Spleen (tissue), 11 donors: ENCODE results near the gene TACC2. TPM values are rescaled to one million over a fixed set of nuclear protein-coding genes. Genes with fewer than 3 reads are reported as not detected.

ENCODE experiments used
- DNase-seq: peaks from one replicate; pipeline ENCODE4 v3.0.0-alpha.2; 2020
- H3K27ac ChIP-seq, 8 donors: fragments of 200-600 bp; sonication (generic) in 7 of 8; 1 replicate in 4 of 8; 2 replicates in 4 of 8; pipeline versions ENCODE4 v1.5.0 to v1.8.0; 2016 to 2021; ENCODE audit warnings: inconsistent platforms in 4 of 8, mild to moderate bottlenecking in 4 of 8, moderate library complexity in 1 of 8
- H3K27me3 ChIP-seq, 7 donors: fragments of 200-600 bp; sonication (generic) in 6 of 7; replicated peaks in 1 of 7; 1 replicate in 4 of 7; 2 replicates in 3 of 7; pipeline versions ENCODE4 v1.5.0 to v1.8.0; 2016 to 2021; ENCODE audit warnings: inconsistent platforms in 3 of 7, mild to moderate bottlenecking in 1 of 7
- H3K36me3 ChIP-seq, 6 donors: fragments of 200-600 bp; sonication (generic) in 5 of 6; 1 replicate in 4 of 6; 2 replicates in 2 of 6; pipeline versions ENCODE4 v1.5.0 to v1.8.0; 2016 to 2021; ENCODE audit warnings: inconsistent platforms in 2 of 6
- H3K4me1 ChIP-seq, 6 donors: fragments of 200-600 bp; sonication (generic) in 5 of 6; 1 replicate in 3 of 6; 2 replicates in 3 of 6; pipeline versions ENCODE4 v1.5.0 to v1.8.0; 2016 to 2021; ENCODE audit warnings: inconsistent platforms in 3 of 6
- H3K4me3 ChIP-seq, 8 donors: fragments of 200-600 bp; sonication (generic) in 7 of 8; 1 replicate in 4 of 8; 2 replicates in 4 of 8; pipeline versions ENCODE4 v1.5.0 to v1.8.0; 2016 to 2021; ENCODE audit warnings: inconsistent platforms in 4 of 8, mild to moderate bottlenecking in 4 of 8, moderate library complexity in 2 of 8
- H3K9me3 ChIP-seq, 8 donors: fragments of 200-600 bp; sonication (generic) in 7 of 8; 1 replicate in 4 of 8; 2 replicates in 4 of 8; pipeline versions ENCODE4 v1.5.0 to v1.8.0; 2016 to 2021; ENCODE audit warnings: inconsistent platforms in 4 of 8
- CTCF ChIP-seq, 11 experiments: fragments of 200-600 bp in 7 of 11; fragments of 450-650 bp in 4 of 11; sonication (generic) in 4 of 11; IDR thresholded peaks in 8 of 11; conservative IDR thresholded peaks in 3 of 11; 1 replicate in 7 of 11; 2 replicates in 4 of 11; pipeline versions ENCODE4 v1.4.0 to v1.8.0; 2016 to 2021; ENCODE audit warnings: antibody characterized with exemption in 11 of 11, inconsistent platforms in 4 of 11, mild to moderate bottlenecking in 1 of 11
- POLR2A ChIP-seq, 3 donors: fragments of 450-650 bp; IDR thresholded peaks; one replicate each; pipeline ENCODE4 v1.5.1; 2017; ENCODE audit warnings: antibody characterized with exemption in 3 of 3, mild to moderate bottlenecking in 1 of 3
- POLR2AphosphoS5 ChIP-seq, 3 donors: sonication (generic); formaldehyde crosslinking; IDR thresholded peaks; one replicate each; pipeline ENCODE4 v1.5.1; 2017; ENCODE audit warnings: antibody characterized with exemption in 3 of 3
- WGBS, 5 donors: extraction: QIAGEN DNeasy Blood & Tissue Kit in 3 of 5; methylation state at CpG; one replicate each; pipeline versions ENCODE4 v1.1.5 to v1.1.7; 2013 to 2018; 5-methylcytosine and 5-hydroxymethylcytosine counted together
- intact Hi-C: fragments of 100-400 bp; cut with DNase I; formaldehyde crosslinking; loops from one replicate; pipeline ENCODE4 v1.15.0; 2023; ENCODE audit warnings: low total_unique reads
- polyA plus RNA-seq, 3 donors: library from polyadenylated mRNA; stranded (reverse); fragments of 200-250 nt; gene quantifications; one replicate each; pipeline ENCODE4 v1.2.1, GENCODE V29; 2013
- small RNA-seq, 4 donors: library from RNA; depleted of rRNA; stranded (forward); fragments of <200 nt; gene quantifications; one replicate each; pipeline ENCODE3, GENCODE V24; 2016
- total RNA-seq, 7 donors: library from RNA; depleted of rRNA in 3 of 7; stranded (reverse); fragments of >200 nt in 3 of 7; fragmentation: NEBNext Ultra II Directional in 4 of 7; extraction: Animal tissue kit (Norgen Biotek cat#: 25700) in 4 of 7; gene quantifications; one replicate each; pipeline versions ENCODE4 v1.1.0 to v1.2.1, GENCODE V29; 2016 to 2021
- donor health status: healthy with polysubstance abuse.
- donor health status: DM: no; HTN: no; CAD: no; lungs with moderate emphysema.
- donor health status: DM: no; HTN: no; CAD: no.
- donor health status: Bipolar disorder and iron deficiency.
- donor health status: healthy.
- donor health status: DM: no; HTN: no; CAD: no.
- donor health status: DM: yes; HTN: yes; CAD: no.

Gene TACC2
- total and polyA plus RNA-seq, 10 donors = 2.4 to 13.9 (median 4.5) TPM

DNA sequence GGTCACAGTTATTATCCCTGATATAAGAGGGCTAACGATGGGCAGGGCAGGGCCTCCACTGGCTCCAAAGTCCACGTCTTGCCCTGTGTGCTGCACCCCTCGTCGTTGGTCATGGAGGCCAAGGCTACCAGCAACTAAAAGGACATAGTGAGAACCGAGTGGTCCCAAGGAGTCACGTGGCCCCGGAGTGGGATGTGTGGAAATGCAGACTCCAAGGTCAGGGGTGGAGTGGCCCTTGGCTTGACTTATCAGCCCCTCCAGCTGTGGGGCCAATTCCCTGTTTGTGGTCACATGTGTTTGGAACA is 312.8 kb downstream of the TACC2 start:
- Histone ChIP-seq H3K36me3 (no peaks in the 10 kb centered on the region), H3K27ac (no peak overlapping the region), H3K27me3 (peaks cover 0 to 29% (median 0%) of the 10 kb centered on the region in 7 donors), H3K9me3 (peaks cover 0 to 10% (median 3%) of the 10 kb centered on the region in 8 donors), H3K4me1 (peaks cover 0 to 7% (median 4%) of the 10 kb centered on the region in 6 donors), H3K4me3 (no peak overlapping the region)
- WGBS, 5 donors = 72 to 89% (median 84%) methylated on average over 4 to 7 of the region's 7 CpGs
- DNase-seq = no peak
- intact Hi-C loops = no loop called here
- TF ChIP-seq POLR2A (IDR thresholded peaks at IDR 0.05) (no peak), POLR2AphosphoS5 (IDR thresholded peaks at IDR 0.05) (no peak), CTCF (IDR thresholded peaks at IDR 0.05 in 8 of 11, conservative IDR thresholded peaks at IDR 0.05 in 3 of 11) (no peak)

- Histone ChIP-seq H3K4me1 (peaks cover 0 to 11% (median 4%) of the 10 kb centered on the region in 6 donors), H3K4me3 (no peak overlapping the region), H3K27ac (no peak overlapping the region), H3K9me3 (peaks cover 0 to 10% (median 3%) of the 10 kb centered on the region in 8 donors), H3K36me3 (no peaks in the 10 kb centered on the region), H3K27me3 (peaks cover 0 to 26% (median 0%) of the 10 kb centered on the region in 7 donors)
- intact Hi-C loops = no loop called here
- 88 to 96% (median 90%) methylated on average over 4 of the region's 4 CpGs for WGBS, 5 donors
- TF ChIP-seq POLR2AphosphoS5 (IDR thresholded peaks at IDR 0.05) (no peak), POLR2A (IDR thresholded peaks at IDR 0.05) (no peak), CTCF (IDR thresholded peaks at IDR 0.05 in 8 of 11, conservative IDR thresholded peaks at IDR 0.05 in 3 of 11) (no peak)
- no peak for DNase-seq
Measured at GRCh38 chr10:122302315-122302714, 313.4 kb downstream of the TACC2 start.

DNA sequence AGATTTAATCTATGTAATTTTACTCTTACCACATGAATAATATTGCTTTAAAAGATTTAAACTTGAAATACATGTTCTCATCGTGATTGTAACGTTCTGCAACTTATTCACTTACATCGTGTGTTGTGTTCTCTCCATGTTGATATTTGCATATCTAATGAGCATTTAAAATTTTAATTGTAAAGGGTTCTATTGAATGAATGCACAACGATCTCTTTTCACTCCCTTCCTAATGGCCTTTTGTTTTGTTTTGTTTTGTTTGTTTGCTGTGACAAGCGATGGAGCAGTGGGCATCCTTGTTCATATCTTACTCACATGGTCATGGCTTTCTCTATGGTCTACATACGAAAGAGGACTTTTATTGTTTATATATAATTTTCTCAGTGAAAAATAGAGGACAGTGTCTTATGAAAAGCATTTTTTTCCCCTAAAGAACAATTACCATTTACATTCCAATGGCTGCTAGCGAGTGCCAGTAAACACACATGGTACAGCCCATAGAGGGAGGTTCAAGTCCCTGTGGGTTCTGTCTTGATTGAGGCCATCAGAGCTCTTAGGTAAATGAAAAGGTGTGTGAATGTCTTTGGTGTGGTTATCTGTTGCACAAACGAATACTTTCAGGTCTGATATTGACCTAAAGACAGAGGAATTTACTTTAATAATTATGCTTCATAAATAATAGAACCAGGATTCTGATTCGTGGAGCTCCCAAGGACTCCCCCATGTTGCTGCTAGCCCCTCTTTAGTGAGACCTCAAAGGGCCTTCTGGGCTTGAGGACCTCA is 314.5 kb downstream of the TACC2 start:
- peaks cover 0 to 22% (median 4%) of the 10 kb centered on the region in 6 donors for H3K4me1 ChIP-seq
- peaks cover 0 to 10% (median 3%) of the 10 kb centered on the region in 8 donors for H3K9me3 ChIP-seq
- TF ChIP-seq POLR2A (IDR thresholded peaks at IDR 0.05) (no peak), POLR2AphosphoS5 (IDR thresholded peaks at IDR 0.05) (no peak), CTCF (IDR thresholded peaks at IDR 0.05 in 8 of 11, conservative IDR thresholded peaks at IDR 0.05 in 3 of 11) (no peak)
- H3K4me3 ChIP-seq = no peak overlapping the region
- H3K27ac ChIP-seq = no peak overlapping the region
- H3K27me3 ChIP-seq = peaks cover 0 to 14% (median 0%) of the 10 kb centered on the region in 7 donors
- H3K36me3 ChIP-seq = no peaks in the 10 kb centered on the region
- intact Hi-C loops = no loop called here
- no peak for DNase-seq
- 81 to 92% (median 83%) methylated on average over 9 of the region's 9 CpGs for WGBS, 5 donors

Small RNA genes within 50 kb of the gene (small RNA-seq; reads per million reads assigned to genes)
- 0 reads per million in 4 donors for gene RF02219

Other genes with a start within 250 kb of the TACC2 start
- gene ATE1, start 61.1 kb upstream of the TACC2 start, total RNA-seq = 10 to 100 TPM; 28.6 to 38.9 (median 31.8) TPM
- 1 to 10 TPM; 5.4 to 8.7 (median 5.6) TPM for gene ATE1, start 61.1 kb upstream of the TACC2 start, polyA plus RNA-seq
- 100 to 1,000 TPM in 1 of 7 donors, 10 to 100 TPM in 6; 49.5 to 107 (median 63.2) TPM for gene NSMCE4A, start 13.9 kb upstream of the TACC2 start, total RNA-seq
- gene NSMCE4A, start 13.9 kb upstream of the TACC2 start, polyA plus RNA-seq = 100 to 1,000 TPM in 1 of 3 donors, 10 to 100 TPM in 2; 72.4 to 121 (median 95.1) TPM